HG03159 (cell line): ENCODE results near the gene MMP21.
A peak's percentile ranks its signal among the peaks of the same experiment; 100 is the strongest.

ENCODE experiments used
- ATAC-seq: cut with Tn5 transposase; IDR thresholded peaks from one replicate; pipeline ENCODE4 v1.9.1; 2021; ENCODE audit warnings: mild to moderate bottlenecking, moderate library complexity; ENCODE audit not compliant: unreplicated experiment

The MMP21 gene

DNA sequence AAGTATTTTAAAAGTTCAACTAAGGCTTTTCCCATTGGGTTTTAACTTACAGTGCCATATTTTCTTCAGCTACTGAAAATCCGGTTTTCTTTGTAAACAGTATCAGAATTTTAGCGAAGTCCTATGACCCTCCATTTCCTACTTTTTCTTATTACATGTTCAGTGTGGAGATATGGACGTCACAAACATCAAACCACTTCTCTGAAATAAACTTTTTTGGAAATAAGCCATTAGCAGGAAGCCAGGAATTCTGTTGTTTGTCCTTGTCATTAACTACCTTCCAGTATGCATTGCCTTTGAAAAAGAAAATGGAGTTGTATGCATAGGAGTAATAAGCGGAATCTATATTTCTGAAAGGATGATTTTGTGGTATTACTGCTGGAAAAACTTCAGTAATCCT, 9.1 kb downstream of the MMP21 start:
- ATAC-seq, result no peak

DNA sequence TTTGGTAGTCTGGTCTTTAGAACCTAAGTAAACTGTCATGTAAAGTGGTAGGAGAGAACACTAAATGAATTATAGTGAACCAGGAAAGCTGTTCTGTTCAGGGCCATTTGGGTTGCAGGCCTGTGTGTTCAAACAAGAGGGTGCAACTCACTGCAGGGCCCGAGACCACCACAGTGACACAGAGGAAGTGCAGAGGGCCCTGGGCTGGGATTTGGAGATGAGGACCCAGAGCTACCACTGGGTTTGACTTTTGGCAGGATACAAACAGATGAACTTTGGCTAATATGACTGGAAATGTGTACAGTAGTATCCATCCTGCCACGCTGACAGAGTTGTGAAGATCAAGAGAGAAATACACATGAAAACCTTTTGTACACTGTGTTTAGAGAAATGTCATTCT, 9.8 kb downstream of the MMP21 start:
- ATAC-seq, result no peak

DNA sequence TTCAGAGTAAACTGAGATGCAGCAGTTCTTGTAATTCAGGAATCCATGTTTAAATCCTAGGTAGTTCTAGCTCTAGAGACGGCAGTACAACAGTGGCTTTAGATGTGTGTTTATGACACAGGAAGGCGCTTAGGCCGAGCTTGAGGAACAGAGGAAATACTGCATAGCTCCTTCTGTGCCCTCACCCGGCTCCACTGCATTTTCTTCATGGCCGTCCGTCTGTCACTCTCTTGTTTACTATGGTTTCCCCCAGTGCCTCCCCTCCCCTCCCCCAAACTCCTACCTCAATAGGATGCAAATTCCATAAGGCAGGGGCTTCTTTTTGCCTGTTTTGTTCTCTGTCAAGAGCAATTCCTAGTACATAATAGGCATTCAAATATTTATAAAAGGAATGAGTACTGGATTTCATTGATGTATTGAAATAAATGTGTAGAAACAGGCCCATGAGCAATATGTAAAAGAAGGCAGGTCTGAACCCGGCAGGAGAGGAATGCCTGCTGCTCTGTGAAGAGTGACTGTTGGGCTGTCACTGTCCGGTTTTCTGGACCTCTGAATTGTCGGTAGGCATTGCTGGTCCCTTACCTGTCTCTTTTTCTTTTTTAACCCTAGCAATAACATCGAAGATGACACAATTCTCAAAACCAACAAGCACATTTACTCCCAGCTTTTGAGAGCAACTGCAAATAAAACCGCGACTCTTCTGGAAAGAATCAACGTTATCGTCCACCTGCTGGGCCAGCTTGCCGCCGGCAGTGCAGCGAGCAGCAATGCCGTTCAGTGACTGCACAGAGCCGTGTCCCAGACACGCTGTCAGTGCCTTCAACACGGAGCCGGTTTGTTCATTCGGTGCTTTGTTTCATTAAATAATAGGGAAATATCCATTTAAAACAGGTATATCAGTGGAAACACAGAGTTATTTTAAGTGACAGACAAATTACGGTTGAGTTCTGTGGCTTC, 12.7 kb downstream of the MMP21 start:
- ATAC-seq, result no peak

DNA sequence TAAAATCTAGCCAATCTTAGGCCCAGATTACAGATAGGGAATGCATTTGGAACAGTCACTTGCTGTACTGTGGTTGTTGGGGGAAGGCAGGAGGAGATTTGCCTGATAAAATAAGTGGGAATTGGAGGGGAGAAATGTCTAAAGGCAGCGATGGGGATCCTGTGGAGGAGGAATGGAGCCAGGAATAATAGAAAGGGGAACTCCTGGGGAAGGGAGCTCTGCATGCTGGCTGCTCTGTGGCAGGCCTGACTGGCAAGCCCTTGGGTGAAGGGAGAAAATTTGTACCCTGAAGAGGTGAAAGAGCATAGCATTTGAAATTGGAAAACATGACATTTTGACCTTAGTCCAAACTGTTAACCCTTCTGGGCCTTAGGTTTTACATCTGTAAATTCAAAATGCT, 13.7 kb downstream of the MMP21 start:
- ATAC-seq, result no peak

DNA sequence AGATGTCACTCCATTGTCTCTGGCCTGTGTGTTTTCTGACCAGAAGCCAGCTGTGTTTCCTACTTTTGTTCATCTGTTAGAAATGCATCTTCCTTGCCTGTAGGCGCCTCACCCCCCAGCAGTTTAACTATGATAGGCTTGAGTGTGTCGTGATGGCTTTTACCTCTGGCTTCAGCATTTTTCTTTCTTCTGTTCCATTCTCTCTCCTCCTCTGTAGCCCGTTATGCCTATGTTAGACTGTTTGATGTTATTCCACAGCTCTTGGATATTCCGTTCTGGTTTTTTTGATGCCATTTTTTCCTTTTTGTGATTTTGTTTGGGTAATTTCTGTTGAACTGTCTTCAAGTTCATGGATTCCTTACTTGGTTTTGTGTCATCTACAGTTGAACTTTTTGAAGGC, 17.9 kb downstream of the MMP21 start:
- ATAC-seq, result no peak

DNA sequence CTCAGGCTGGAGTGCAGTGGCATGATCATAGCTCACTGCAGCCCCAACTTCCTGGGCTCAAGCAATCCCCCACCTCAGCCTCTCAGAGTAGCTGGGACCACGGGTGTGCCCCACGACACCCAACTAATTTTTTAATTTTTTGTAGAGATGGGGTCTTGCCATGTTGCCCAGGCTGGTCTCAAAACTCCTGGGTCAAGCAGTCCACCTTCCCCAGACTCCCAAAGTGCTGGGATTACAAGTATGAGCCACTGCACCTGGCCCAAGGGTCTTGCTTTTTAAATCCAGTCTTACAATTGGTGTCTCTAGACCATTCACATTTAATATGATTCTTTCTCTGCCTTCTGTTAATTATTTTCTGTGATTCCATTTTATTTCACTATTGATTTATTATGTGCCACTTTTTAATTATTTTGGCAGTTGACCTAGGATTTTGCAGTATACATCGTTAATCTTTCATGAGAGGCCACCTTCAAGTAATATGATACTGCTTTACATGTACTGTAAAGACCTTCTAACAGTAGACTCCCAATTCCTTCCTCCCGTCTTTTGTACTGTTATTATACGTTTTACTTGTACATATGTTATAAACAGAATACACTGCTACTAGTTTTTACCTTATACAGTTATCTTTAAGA, 18.7 kb downstream of the MMP21 start:
- no peak for ATAC-seq

DNA sequence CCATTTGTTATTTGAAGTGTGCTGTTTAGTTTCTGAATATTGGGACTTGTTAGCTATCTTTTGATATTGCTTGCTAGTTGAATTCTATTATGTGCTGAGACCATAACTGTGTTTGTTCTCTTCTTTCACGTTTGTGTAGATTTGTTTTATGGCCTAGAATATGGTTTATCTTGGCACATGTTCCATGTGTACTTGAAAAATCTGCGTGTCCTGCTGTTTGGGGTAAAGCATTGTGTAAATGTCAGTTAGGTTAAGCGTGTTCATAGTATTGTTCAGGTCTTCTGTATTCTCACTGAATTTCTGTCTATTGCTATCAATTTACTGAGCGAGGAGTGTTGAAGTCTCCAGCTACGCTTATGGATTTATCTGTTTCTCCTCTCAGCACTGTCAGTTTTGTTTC, 19.4 kb downstream of the MMP21 start:
- ATAC-seq, result no peak

DNA sequence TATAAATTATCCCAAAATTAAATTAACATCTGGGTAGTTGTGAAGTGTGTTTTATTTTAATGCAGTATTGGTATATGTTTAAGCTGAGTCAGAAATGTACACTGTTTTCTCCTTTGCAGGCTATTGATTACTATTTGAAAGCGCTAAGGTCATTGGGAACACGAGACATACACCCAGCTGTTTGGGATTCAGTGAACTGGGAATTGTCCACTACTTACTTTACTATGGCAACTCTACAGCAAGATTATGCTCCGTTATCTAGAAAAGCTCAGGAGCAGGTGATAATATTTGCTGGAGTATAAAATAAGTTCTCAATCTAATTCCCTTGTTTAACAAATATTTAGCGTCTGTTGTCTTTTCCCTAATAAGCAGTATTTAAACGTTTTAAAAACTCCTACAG, 28.2 kb downstream of the MMP21 start:
- ATAC-seq, result no peak

DNA sequence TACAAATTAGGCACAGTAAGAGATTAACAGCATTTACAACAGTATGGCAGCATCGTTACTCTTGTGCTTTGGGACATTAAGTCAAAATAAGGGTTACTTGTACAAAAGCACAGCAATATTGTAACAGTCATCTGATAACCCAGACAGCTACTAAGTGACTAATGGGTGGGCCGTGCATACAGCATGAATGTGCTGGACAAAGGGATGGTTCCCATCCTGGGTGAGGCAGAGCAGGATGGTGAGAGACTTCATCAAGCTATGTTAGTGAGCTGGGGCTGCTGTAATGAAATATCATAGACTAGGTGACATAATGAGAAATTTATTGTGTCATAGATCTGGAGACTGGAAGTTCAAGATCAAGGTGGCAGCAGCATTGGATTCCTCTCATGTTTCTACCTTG, 30.7 kb downstream of the MMP21 start:
- ATAC-seq, result no peak

DNA sequence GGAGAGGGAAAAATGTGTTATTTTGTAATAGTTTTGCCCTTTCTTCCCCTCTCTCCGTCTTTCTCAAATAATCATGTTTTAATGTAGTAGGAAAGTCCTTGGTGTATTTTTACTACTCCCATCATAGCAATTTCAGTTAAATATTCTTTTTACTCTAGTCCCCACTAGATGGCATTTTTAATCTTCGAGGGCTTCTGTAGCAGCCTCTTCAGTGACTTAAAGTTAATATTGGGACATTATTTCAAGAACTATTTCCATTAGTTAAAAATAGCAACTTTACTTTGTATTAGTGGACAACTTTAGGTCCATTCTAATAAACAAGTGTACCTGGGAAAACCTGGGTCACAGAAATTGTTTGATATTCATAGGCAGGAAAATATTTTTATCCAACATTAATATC, 33.2 kb downstream of the MMP21 start:
- ATAC-seq, result no peak

DNA sequence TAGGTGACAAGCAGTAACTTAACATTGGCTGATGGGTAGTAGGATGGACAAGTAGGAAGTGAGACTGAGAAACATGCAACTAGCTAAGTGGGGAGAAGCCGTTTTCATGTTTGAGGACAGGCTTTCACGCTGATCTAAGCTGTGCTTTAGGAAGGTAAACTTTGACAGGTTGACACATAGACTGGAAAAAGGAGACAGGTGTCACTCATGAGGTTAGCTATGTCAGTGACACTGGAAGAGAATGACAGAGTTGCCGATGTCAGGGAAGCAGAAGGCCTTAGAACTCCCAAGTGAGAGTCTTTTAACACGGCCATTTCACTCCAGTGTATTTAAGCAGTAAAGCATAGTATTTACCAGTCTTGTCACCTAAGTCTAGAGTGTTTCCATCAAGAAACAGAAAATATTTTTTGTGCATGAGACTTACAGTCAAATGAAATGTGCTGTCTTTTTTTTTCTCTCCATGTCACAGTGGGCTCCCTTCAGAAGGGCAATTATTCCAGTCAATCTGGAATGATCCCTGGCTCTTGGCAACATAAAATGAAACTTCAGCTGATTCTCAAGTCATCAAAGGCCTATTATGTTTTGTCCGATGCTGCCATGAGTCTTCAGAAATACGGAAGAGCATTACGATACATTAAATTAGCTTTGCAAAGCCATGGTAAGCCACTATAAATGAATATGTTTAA, 35.5 kb downstream of the MMP21 start:
- no peak for ATAC-seq

DNA sequence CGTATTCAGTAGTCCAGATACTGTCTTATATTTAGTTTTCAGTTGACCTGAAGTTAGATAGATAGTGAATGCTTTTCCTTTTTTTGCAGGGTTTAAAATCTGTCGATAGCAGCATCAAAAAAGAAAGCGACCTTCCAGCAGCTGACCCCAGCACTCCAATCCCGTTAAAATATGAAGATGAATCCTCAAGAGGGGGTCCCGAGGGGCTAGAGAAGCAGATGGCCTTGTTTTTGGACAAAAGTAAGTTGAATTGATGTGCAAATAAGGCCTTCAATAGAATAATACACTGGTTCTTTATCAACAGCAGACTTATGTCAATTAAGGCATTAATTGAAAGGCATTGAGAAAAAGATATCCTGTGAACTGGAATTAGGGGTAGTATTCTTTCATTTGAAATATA, 37.4 kb downstream of the MMP21 start:
- ATAC-seq, result no peak

DNA sequence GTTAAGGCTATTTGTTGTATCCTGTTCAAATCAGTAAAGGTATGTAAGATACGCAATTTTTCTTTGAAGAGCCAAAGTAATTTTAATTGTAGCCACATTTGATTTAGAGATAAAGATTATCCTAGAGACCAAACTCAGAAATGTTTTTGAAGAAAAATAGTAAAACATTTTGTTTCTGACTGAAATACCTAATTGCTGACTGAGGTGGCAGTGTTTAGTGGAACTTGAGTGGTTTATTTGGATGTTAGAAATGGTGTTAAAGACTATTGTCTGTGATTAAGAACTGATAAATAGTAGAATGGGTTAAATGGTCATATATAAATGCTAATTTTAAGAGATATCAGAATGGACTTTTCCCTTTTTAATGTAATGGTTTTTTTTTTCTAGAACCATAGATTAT, 40.8 kb downstream of the MMP21 start:
- ATAC-seq, result no peak

DNA sequence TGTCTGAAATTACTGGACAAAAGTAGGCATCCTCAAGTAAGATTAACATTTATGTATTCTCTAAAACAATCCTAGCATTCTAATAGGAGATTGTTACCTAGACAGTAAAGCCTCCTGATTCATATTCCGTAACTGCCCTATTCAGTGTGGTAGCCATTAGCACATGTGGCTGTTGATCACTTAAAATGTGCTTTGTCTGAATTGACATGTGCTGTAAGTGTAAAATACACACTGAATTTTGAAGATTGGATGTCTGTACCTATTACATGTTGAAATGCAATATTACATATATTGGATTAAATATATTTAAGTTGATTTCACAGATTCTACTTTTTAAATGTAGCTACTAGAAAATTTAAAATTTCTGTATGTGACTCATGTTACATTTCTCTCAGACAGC, 41.5 kb downstream of the MMP21 start:
- no peak for ATAC-seq

DNA sequence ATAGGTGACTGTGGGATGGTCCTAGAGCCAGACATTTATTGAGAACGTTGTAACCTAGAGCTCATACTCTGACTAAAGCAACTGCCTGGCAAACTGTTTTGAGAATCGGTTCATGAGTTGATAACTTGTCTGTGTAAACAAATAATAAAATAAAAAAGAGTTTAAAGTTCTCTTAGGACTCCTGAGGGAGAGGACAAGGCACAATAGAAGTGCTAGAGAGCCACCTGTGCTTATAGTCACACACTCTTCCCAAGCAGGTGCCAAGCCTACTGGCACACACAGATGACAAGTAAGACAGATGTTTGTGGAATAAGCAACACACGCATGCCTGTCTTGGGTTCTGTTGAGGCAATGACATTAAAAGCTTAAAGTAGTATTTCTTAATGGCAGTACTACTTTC, 48.2 kb downstream of the MMP21 start:
- no peak for ATAC-seq

DNA sequence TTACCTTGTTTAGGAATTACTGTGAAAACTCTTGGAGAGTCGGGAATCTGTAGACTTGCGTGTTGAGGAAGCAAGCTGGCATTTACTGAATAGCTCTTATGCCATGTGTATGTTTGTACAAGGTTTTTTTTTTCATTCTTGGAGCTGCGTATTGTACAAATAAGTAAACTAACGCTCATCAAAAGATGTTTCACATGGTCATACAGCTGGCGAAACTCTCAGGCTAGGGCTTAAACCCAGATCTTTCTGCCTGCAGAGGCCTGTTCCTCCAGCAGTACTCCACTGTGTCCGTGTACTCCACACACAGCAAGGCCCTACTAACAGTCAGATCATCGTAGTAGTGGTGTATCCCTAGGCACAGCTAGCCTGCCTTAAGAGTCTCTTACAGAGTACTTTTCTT, 48.7 kb downstream of the MMP21 start:
- no peak for ATAC-seq

DNA sequence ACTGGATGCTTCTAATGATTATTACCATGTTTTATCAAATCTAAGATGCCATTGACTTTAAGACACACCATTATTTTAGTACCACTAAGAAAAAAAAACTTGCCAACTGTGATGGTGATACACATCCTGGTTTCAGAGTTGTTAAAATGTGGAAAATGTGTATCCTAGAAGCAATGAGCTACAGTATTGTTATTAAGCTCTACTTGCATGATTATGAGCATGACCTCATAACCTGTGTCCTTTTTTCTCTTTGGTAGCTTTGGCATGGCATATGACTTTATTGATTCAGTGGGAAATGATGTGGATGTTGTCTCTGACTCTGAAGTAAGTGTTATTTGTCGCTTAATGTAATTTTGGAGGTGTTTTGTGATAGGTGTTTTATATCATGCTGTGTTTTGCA, 52.8 kb downstream of the MMP21 start:
- no peak for ATAC-seq

DNA sequence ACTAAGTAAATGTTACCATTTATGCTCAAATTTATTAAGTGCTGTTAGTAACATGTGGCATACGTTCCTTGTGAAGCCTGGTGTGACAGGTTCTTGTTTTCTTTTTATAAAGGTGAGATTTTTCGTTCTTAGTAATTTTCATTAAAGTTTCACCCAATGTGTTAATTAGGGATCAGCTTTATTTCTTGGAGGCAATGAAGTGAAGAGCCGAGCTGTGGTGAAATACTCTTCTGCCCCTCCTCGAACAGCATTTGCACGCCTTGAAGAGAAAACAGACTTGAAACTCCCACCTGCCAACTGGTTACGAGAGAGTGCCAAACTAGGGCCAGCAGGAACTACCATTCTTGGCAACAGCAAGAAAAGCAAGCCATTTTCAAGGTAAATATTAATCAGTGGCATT, 54.6 kb downstream of the MMP21 start:
- ATAC-seq, result peak; percentile 35

DNA sequence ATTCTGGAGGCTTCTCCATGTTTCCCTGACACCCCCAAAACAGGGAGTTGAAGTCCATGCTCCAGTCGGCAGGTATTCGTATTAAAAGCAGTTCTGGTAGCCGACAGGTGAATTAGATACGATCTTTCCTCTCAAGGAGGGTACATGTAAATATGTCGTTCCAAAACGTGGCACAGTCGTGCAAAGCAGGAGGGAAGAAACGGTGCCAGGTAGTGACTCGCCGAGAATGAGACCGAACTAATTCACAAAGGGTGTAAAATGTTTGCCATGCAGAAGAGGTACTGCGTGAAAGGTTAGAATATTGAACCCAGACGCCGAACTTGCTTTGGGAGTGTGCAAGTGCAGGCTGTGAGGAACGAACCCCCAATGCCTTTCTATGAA, 55.6 kb downstream of the MMP21 start:
- no peak for ATAC-seq

DNA sequence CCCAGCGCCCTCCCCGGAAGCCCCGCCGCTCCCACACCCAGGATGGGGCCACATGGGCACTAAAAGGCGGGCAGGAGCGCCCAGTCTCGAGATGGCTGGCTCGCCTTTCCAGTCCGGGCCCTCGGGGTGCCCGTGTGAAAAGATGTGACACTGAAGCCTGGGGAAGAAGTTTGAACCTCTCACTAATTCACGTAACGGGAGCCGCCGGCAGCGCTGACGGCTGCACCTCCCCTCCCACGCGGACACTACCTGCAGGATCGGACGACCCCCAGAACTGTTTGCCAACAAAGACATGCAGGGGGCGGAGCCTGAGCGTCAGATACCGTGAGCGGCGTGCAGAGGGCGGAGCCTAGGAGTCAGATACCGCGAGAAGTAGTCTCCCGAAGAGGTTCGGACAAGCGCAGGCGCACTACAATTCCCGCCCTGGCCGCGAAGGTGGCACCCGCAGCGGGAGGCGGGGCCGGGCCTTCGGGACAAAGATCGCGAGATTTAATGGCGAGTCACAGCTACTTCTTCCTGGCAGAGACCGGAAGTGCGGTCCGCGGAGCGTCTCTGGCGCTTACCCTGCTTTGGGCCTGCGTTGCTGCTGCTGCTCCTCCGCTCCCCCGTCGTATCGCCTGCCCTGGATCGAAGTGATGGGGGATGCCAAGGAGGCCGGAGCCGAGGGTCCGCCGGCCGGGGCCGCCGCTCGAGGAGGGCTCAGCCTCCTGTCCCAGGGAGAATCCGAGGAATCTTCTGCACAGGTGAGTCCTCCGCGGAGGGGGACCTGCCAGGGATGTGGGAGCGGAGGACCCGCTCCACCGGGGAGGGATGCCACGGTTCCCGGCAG, 56.2 kb downstream of the MMP21 start, which contains the start of gene EDRF1:
Gene EDRF1 (plus strand): TSS at position 537 of the 829 bp plus-strand sequence. CDS start 99 bp downstream, at position 636.
- ATAC-seq, result peak; percentile 91
